SW 1271 (cell line): ENCODE results near the gene ZNF367.
"Not testable (repeated sequence)": the region's sequence is repeated elsewhere in the genome, so short reads cannot be mapped to it uniquely, and the experiment has no call there.

Experiments
- DNase-seq, 2 experiments: peaks; one replicate each; lab custom pipeline; 2025; lab: John Stamatoyannopoulos, UW

Gene ZNF367

DNA sequence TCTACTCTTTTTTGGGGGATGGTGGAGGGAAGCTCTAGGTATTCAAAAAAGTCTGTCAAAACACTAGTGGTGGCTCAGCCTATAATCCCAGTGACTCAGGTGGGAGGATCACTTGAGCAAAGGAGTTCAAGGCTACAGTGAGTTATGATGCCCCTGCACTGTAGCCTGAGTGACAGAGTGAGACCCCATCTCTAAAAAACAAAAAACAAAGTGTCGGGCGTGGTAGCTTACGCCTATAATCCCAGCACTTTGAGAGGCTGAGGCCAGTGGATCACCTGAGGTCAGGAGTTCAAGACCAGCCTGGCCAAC lies 18.9 kb downstream of the ZNF367 start:
- no peak for DNase-seq

DNA sequence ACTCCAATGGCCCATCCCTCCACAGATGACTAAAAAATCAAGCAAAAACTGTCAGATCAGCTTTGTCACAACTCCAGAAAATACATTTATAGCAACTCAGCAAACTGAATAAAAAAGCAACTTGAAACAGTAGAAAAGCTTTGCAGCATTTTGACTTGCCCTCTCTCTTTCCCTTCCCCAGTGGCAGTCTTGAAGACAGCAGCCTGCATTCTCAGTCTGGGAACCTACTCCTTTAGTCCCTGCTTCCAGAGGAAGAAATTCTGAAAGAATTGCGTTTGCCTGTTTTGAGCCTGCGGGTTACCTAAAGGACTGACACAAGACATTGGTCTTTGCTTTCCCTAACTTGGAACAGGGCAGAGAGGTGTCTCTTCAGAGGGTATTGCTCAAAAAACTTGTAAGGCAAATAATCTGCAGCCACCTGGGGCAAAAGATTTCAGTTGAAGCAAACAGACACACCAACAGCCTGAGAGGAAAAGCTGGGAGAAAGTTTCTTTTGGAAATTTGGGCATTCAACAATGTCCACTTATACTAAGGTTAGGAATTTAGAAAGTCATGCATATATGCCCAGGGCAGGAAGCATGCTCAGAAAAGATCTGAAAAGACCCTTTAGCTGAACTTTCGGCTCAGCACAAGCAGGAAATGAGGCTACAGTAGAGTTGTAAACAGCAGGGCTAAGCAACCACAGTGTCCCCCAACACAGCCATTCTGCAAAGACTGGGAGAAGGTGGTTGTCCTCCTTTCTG lies 19.4 kb downstream of the ZNF367 start:
- no peak for DNase-seq

DNA sequence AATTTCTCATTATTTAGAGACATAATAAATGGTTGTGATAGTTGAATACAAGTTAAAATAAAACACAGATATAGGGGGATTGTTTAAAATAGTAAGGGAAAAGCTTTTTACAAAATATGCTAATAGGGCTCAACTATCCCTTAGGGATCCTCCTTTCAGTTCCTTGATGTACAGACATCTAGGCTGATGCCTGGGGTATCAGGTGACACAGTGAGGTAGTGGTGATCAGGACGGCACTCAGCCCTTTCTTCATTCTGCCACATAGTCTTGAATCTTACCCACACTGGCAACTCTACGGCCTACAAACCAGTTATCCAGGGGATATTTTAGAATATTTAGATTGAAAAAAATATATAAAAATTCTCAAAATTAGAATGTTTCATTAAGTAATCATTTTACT lies 22.2 kb downstream of the ZNF367 start:
- DNase-seq = no peak

GRCh38 chr9:96394832-96395496 lies 23.2 kb downstream of the ZNF367 start:
- no peak for DNase-seq

DNA sequence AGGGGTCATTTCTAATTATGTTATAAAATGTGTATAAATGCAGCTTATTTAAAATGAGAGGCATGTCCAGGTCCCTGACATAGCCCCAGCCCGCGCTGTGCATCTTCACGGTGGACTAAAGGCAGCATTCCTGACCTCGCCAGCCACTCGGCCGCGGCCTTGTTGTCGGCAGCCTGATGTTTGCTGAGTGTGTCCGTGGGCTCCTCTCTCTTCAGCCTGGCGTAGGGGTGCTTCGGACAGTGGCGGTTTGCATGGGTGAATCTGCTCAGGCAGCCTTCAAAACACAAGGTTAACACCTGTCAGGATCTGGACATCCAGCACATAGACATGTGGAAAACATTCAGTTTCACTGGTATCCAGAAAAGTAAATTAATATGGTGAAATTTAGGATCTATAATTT lies 25.9 kb downstream of the ZNF367 start:
- no peak for DNase-seq

DNA sequence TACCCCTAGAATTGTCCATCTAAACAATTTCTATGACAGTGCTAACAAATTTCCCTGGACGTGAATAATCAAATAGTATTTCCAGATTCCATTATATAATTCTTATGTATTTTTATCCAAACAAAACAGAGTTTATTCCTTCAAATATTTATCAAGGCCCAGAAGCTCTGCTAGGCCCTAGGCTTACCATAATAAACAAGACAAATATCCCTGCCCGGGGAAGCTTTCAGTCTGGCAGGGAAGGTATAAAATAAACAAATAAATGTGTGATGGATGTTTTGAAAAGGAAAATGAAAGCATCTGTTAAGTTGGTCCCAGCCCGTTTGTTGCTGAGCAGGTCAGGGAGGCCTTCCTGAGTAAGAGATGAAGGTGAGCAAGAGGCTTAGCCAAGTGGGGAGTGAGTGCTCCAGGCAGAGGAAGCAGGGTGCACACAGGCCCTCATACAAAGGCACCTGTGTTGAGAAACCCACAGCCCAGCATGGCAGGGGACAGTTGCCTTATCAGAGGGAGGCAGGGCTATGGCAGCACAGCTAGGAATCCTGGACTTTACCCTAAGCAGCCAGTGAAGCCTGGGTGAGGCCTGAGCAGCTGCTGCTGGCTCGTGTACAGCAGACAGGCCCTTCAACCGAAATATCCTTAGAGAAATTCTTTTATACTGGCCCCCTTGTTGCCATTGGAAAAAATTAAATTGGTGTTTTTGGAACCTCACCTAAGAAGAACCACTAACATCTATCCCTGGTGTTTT lies 27.0 kb downstream of the ZNF367 start:
- DNase-seq = no peak

GRCh38 chr9:96388144-96388543 lies 30.0 kb downstream of the ZNF367 start:
- no peak for DNase-seq

DNA sequence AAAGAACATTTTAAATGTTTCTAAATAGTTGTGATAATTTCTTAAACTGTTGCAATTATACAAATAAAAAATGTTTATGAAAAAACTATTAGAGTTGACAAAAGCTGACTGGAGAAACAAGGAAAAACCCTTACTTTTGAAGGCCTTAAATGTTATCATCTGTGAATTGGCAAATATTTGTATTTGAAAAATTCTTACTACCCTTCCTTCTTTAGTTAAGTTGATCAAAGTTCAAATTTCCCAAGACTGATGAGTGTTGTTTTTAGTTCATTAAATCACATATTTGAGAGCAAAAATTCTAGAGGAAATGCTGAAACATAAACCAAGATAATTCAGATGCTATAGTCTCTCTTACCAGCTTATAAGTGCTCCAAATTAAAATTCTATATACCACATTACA lies 32.0 kb downstream of the ZNF367 start:
- no peak for DNase-seq

DNA sequence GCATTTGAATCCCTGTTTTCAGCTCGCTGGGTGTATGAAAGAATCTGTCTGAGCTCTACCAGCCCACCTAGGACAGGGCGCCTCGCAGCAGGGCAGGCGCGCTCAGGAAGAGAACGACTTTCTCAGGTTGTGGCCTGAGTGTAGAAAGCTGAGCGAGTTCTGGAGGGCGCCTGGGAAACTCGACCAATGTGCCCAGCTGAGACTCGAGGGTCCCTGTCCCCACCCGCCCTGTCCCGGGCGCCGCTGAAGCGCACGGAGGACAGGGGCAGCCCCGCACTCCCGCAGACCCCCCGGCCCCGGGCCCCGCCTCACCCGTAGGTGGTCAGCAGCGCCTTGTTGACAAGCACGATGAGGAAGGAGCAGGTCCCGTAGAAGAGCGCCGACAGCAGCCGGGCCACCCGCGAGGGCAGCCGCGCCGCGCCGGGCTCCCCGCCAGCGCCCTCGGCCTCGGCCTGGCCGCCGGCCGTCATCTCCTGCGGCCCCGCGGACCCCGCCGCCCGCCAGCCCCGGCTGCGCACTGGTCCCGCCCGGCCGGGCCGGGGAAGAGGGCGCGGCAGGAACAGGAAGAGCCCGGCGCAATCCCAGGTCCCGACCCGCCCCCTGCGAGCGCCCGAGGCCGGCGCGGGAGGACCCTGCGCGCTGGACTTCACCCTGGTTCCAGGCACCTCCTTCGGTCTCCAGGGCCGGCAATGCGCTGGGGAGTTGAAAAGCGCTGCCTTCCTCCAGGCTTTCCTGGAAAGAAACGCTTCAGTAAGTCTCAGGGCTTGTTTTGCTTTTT lies 34.8 kb downstream of the ZNF367 start, which contains the start of gene SLC35D2:
TSS of gene SLC35D2 (minus strand) at position 547 of the 778 bp plus-strand sequence. CDS start at position 470, 77 bp downstream.
- peak; percentile 45 to 56 for DNase-seq

- DNase-seq = no peak
Measured at GRCh38 chr9:96382839-96383164, 35.4 kb downstream of the ZNF367 start.

DNA sequence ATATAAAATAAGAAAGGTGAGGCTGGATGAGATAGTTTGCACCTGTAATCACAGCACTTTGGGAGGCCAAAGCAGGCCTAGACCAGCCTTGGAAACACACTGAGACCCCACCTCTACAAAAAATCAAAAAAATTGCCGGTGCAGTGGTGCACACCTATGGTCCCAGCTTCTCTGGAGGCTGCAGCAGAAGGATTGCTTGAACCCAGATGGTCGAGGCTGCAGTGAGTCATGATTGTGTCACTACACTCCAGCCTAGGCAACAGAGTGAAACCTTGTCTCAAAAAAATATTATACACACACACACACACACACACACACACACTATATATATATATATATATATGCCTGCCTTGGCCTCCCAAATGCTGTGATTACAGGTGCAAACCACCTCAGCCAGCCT lies 36.0 kb downstream of the ZNF367 start:
- DNase-seq = peak in 1 of 2 experiments; percentile 23

GRCh38 chr9:96381696-96382095 lies 36.5 kb downstream of the ZNF367 start:
- no peak for DNase-seq

DNA sequence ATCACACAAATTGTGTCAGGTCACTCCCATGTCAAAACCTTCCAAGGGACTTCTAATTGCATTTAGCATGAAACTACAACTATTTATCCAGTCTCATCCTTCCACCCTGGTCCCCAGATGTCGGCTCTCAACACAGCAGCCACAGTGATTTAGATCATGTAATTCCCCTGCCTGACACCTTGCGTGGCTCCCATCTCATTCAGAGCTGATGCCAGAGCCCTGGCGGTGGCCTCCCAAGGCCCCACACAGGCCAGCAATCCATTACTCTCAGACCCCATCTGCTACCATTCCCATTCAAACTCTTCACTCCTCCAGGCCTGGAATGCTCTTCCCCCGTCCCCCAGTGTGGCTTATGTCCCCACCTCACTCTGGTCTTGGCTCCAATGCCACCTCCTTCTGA lies 37.0 kb downstream of the ZNF367 start:
- DNase-seq = no peak

DNA sequence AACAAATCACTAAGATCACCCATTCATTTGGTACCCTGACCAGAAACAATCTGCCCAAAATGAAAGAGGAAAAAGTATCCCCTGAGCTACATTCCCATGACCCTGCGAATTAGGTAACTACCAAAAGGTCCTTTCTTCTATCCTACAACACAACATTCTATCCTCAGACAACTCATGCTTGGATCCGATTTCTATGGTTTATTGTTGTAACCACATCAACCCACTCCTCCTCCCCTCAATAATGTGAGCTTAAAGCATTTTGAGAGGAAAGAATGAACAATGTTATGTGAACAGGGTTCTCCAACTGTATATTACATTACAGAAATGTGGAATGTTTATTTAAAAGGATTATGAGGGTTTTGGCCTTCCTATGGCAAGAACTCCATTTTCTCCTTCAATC lies 38.7 kb downstream of the ZNF367 start:
- no peak for DNase-seq

DNA sequence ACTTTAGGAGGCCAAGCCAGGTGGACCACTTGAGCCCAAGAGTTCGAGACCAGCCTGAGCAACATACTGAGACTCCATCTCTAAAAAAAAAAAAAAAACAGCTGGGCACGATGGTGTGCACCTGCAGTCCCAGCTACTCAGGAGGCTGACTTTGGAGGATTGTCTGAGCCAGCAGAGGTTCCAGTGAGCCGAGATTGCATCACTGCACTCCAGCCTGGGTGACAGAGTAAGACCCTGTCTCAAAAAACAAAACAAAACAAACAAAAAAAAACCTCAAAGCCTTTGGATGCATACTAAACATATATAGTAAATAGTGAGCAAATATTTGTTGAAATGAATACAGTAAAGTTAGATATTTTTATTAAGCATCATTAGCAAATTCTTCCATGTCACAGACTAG lies 40.0 kb downstream of the ZNF367 start:
- DNase-seq = no peak

DNA sequence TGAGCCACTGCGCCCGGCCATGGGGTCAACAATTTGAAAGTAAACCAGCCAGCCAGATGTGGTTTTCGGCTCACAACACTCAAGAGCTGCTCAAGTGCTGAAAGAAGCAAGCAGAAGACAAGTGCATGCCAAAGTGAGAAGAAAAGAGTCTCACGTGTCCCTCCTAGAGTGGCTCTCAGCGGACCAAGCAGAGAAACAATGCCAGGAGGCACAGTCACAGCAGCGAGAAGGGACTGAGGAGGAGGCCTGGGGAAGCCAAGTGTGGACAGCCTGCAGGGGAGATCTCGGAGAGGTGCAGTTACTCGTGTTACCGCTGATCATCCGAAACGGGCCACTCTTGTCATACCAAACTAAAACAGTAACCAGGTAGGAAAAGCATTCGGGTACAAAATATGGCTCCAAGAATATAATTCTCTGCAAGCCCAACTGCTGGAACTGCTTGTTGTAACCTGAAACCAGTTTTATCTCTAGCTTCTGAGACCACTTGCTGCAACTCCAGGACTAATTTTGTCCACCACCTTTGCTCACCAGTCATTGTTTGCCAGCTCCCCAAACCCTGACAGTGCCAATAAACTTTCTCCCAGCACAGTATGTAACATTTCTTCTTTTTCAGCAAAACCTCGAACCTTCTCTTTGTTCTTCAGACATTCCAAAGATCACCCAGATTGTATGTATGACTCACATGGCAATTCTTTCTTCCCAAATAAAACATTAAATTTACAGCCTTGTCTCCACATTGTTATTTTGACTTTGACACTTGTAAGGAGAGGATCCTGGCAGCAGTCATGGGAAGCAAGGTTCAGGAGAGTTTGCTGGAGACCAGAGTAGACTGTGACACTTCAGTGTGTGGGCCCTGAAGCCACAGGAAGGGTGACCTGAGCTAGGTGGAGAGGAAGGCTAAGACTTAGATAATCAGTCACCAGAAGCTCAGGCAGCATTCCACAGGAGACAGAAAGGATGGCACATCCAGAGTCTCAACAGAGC lies 41.0 kb downstream of the ZNF367 start:
- DNase-seq = no peak

- not testable (repeated sequence) for DNase-seq
Measured at GRCh38 chr9:96375507-96375906, 42.7 kb downstream of the ZNF367 start.

DNA sequence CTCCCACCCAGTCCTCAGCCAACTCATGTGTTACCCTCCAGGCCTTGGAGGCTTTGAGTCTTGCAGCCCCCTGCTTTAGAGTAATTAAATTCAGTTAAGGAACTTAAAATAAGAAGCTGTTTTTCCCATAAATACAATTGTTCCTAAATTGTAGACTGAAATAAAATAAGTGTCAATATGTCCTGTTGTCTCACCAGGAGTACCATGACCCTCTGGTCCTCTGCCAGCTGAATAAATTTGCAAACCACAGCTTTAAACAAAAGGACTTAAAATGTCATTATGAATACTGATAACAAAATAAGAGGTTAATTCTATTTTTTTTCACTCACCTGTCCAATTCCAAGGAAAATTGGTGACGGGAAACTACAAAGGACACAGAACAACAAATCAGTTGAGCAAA lies 50.2 kb downstream of the ZNF367 start:
- DNase-seq = no peak

DNA sequence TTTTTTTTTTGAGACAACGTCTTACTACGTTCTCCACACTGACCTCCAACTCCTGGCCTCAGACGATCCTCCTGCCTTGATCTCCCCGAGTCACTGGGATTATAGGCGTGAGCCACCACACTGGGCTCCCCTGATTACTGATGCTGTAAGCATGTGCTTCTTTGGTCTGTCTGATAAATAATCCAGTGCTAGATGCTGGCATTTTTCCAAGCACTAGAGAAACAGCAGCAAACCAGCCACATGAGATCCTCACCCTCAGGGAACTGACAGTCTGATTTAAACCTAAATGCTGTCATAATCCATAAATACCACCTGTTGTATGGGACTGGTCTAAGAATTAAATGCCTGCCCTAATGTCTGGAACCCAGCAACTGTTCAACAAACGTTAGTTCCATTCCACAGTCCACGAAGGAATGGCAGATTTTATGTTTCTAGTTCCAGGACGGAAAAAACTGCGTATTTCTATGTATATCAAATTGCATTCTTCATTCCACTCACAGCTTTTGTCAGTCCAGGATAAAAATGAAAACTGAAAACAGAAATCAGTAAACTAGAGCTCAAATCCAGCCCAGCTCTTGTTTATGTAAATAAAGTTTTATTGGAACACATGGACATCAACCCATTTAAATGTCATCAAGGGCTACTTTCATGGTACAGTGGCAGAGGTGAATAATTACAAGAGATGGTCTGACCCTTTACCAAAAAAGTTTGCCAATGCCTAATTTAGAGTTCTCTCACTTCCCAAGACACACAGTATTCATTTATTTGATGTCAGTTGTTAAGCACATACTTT lies 54.8 kb downstream of the ZNF367 start:
- no peak for DNase-seq

DNA sequence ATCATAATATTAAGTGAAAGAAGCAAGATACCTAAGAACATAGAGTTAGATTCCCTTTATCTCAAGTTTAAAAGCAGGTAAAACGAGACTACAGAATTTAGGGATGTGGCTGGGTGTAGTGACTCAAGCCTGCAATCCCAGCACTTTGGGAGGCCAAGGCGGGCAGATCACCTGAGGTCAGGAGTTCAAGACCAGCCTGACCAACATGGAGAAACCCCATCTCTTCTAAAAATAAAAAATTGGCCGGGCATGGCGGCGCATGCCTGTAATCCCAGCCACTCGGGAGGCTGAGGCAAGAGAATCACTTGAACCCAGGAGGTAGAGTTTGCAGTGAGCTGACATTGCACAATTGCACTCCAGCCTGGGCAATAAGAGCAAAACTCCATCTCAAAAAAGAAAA lies 56.1 kb downstream of the ZNF367 start:
- DNase-seq = not testable (repeated sequence)
